GM18868 (cell line): ENCODE data around the gene STX8.

Experiments
- ATAC-seq: cut with Tn5 transposase; IDR thresholded peaks from one replicate; pipeline ENCODE4 v1.9.1; 2021; ENCODE audit warnings: mild to moderate bottlenecking, moderate library complexity; ENCODE audit not compliant: unreplicated experiment

STX8 gene

GRCh38 chr17:9446528-9446927 is 129.1 kb downstream of the STX8 start:
- ATAC-seq: no peak

GRCh38 chr17:9445424-9445823 is 130.2 kb downstream of the STX8 start:
- ATAC-seq: no peak

- no peak for ATAC-seq
Measured at GRCh38 chr17:9444687-9445086, 130.9 kb downstream of the STX8 start.

- no peak for ATAC-seq
Measured at GRCh38 chr17:9443811-9444210, 131.8 kb downstream of the STX8 start.

GRCh38 chr17:9439851-9440250 is 135.8 kb downstream of the STX8 start:
- no peak for ATAC-seq

GRCh38 chr17:9436630-9437029 is 139.0 kb downstream of the STX8 start:
- ATAC-seq: no peak

- no peak for ATAC-seq
Measured at GRCh38 chr17:9435165-9435564, 140.5 kb downstream of the STX8 start.

GRCh38 chr17:9434642-9435057 is 141.0 kb downstream of the STX8 start:
- no peak for ATAC-seq

GRCh38 chr17:9432934-9433421 is 142.6 kb downstream of the STX8 start:
- no peak for ATAC-seq

GRCh38 chr17:9432134-9432885 is 143.3 kb downstream of the STX8 start:
- peak; percentile 79 for ATAC-seq

- no peak for ATAC-seq
Measured at GRCh38 chr17:9431620-9432019, 144.0 kb downstream of the STX8 start.

- no peak for ATAC-seq
Measured at GRCh38 chr17:9427465-9428315, 147.9 kb downstream of the STX8 start.

GRCh38 chr17:9424071-9424640 is 151.5 kb downstream of the STX8 start:
- no peak for ATAC-seq

GRCh38 chr17:9421525-9421924 is 154.1 kb downstream of the STX8 start:
- ATAC-seq: no peak

- ATAC-seq: no peak
Measured at GRCh38 chr17:9419932-9420453, 155.6 kb downstream of the STX8 start.

- ATAC-seq: peak; percentile 75
Measured at GRCh38 chr17:9414471-9414870, 161.1 kb downstream of the STX8 start.

- ATAC-seq: no peak
Measured at GRCh38 chr17:9410737-9411136, 164.9 kb downstream of the STX8 start.

- ATAC-seq: no peak
Measured at GRCh38 chr17:9410301-9410700, 165.3 kb downstream of the STX8 start.

- no peak for ATAC-seq
Measured at GRCh38 chr17:9409878-9410277, 165.7 kb downstream of the STX8 start.

GRCh38 chr17:9408868-9409829 is 166.5 kb downstream of the STX8 start:
- no peak for ATAC-seq
